ENCODE results near the gene BCR.

DNA sequence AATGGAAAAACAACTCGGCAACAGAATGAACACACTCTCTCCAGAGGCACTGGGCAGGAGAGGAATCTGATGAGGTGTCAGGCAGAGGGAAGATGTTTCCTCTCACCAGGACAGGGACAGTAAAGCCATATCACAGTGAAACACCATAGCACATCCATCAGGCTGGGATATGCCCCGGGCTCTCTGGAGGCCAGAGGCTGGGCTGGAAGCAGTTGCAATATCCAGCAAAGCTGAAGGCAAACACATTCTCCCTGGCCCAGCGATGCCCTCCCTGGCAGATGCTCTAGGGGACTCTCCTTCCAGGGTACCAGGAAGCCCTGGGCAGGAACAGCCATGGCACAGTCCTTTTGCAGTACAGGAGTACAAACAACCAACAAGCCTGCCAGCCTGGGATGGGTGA lies 49.6 kb upstream of the BCR start:
- TF ChIP-seq, protein P1, sequence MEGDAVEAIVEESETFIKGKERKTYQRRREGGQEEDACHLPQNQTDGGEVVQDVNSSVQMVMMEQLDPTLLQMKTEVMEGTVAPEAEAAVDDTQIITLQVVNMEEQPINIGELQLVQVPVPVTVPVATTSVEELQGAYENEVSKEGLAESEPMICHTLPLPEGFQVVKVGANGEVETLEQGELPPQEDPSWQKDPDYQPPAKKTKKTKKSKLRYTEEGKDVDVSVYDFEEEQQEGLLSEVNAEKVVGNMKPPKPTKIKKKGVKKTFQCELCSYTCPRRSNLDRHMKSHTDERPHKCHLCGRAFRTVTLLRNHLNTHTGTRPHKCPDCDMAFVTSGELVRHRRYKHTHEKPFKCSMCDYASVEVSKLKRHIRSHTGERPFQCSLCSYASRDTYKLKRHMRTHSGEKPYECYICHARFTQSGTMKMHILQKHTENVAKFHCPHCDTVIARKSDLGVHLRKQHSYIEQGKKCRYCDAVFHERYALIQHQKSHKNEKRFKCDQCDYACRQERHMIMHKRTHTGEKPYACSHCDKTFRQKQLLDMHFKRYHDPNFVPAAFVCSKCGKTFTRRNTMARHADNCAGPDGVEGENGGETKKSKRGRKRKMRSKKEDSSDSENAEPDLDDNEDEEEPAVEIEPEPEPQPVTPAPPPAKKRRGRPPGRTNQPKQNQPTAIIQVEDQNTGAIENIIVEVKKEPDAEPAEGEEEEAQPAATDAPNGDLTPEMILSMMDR (IDR thresholded peaks at IDR 0.05; ENCODE audit: control extremely low read depth in 1 of 3, insufficient read depth in 1 of 3, low read depth in 1 of 3, low read length in 3 of 3), result no peak
- TF ChIP-seq CEBPB (IDR thresholded peaks at IDR 0.05; ENCODE audit: low read depth, low read length) (no peak), CBX5 (IDR thresholded peaks at IDR 0.05; ENCODE audit: low read depth, low read length) (no peak), SRF (IDR thresholded peaks at IDR 0.05; ENCODE audit: low read depth, low read length) (no peak), GTF2F1 (IDR thresholded peaks at IDR 0.05; ENCODE audit: borderline replicate concordance, low read depth, low read length) (no peak), SIN3A (conservative IDR thresholded peaks at IDR 0.05 in 1 of 2, IDR thresholded peaks at IDR 0.05 in 1 of 2; ENCODE audit: low read depth in 1 of 2, low read length in 2 of 2) (no peak)

All from H1 (cell line).